Measurements from ENCODE around the gene UBALD1. TPM values are rescaled to one million over a fixed set of nuclear protein-coding genes. Genes with fewer than 3 reads are reported as not detected.

Gene UBALD1
- total RNA-seq, 4 donors from 2014 or later, result 5.9 to 24.0 (median 14.3) TPM

DNA sequence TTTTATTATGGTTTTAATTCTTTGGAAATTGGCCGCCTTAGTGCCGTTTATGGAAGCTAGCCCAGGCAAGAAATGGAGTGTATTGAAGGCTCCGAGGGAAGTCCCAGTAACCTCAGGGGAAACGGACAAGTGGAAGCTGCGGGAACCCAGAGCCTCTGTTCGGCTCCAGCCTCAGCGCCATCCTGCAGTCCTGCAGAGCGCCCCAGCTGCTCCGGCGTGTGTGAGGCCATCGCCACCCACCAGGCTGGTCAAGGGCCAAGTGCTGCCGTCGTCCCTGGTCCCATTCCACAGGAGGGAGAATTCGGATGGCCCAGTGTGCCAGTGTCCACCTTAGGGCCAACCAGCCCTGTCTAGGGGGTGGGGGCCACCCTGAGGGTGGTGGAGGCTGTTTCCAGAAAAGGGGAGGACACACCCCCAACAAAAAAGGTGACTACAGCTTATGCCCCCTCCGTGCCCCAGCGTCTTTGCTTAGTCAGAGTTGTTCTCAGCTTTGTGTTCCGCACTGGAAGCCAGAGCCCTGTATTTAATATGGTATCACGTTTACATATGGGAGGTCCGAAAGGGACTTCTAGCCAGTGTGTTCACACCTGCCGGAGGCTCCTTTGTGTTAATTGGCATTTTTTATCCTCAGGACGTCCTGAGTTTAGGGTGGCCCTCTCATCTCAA is 22.9 kb upstream of the UBALD1 start:
- Histone ChIP-seq H3K4me1 (peaks cover 0 to 44% (median 0%) of the 10 kb centered on the region in 3 donors), H3K4me3 (no peak overlapping the region), H3K27me3 (no peaks in the 10 kb centered on the region), H3K27ac (no peak overlapping the region), H3K36me3 (peaks cover 0 to 24% of the 10 kb centered on the region in 2 donors), H3K9me3 (no peaks in the 10 kb centered on the region)
- TF ChIP-seq POLR2AphosphoS5 (IDR thresholded peaks at IDR 0.05) (no peak), POLR2A (IDR thresholded peaks at IDR 0.05) (no peak), EP300 (IDR thresholded peaks at IDR 0.05) (no peak)
- TF ChIP-seq, protein P1, sequence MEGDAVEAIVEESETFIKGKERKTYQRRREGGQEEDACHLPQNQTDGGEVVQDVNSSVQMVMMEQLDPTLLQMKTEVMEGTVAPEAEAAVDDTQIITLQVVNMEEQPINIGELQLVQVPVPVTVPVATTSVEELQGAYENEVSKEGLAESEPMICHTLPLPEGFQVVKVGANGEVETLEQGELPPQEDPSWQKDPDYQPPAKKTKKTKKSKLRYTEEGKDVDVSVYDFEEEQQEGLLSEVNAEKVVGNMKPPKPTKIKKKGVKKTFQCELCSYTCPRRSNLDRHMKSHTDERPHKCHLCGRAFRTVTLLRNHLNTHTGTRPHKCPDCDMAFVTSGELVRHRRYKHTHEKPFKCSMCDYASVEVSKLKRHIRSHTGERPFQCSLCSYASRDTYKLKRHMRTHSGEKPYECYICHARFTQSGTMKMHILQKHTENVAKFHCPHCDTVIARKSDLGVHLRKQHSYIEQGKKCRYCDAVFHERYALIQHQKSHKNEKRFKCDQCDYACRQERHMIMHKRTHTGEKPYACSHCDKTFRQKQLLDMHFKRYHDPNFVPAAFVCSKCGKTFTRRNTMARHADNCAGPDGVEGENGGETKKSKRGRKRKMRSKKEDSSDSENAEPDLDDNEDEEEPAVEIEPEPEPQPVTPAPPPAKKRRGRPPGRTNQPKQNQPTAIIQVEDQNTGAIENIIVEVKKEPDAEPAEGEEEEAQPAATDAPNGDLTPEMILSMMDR (IDR thresholded peaks at IDR 0.05), result no peak
- 63 to 67% methylated on average over 3 to 12 of the region's 21 CpGs for WGBS, 2 donors (ENCODE audit: low coverage in 1 of 2)
- no peak for ATAC-seq

DNA sequence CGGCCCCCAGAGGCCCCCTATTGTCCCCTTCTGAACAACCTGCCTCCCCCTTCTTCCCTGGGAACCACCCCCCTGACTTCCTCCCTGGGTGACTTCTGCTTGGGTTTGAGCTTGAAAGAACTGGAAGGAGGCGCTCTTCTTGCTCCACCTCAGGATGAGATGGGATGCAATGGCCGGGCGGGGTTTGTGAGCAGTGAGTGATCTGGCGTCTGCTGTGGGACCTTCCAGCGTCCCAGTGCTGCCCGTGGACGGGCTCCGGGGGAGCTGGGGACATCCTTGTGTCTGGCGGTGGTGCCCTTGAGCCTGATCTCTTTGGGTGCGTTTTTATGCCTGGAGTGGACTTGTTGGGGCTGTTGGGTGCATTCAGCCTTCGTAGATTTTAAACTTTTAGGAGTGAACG is 21.5 kb upstream of the UBALD1 start:
- Histone ChIP-seq H3K9me3 (no peaks in the 10 kb centered on the region), H3K27ac (no peak overlapping the region), H3K4me3 (no peak overlapping the region), H3K36me3 (peaks cover 0 to 24% of the 10 kb centered on the region in 2 donors), H3K4me1 (peaks cover 0 to 44% (median 0%) of the 10 kb centered on the region in 3 donors), H3K27me3 (no peaks in the 10 kb centered on the region)
- TF ChIP-seq, protein P1 (IDR thresholded peaks at IDR 0.05), result no peak
- TF ChIP-seq POLR2AphosphoS5 (IDR thresholded peaks at IDR 0.05) (no peak), POLR2A (IDR thresholded peaks at IDR 0.05) (no peak), EP300 (IDR thresholded peaks at IDR 0.05) (no peak)
- no peak for ATAC-seq
- WGBS, 2 donors (ENCODE audit: low coverage in 1 of 2), result 71 to 73% methylated on average over 1 to 5 of the region's 13 CpGs

DNA sequence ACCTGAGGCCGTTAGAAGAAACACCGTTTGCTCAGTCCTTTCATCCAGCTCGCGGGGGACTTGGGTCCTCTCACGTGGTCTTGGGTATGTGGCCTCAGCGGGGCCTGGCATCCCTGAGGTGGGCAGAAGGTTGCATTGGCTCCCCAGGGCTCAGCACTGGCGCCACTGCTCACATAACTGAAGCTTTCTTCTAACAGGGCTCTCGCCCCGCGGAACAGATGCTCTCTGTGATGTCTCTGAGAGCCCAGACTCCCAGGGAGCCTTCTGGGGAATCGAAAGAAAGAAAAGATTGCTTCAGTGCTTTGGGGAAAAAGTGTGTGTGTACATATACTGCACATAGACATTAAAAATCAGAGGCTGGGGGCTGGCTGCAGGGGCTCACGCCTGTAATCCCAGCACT is 20.1 kb upstream of the UBALD1 start:
- H3K9me3 ChIP-seq, result no peaks in the 10 kb centered on the region
- no peak for ATAC-seq
- no peaks in the 10 kb centered on the region for H3K27me3 ChIP-seq
- 80% methylated on average over 1 of the region's 12 CpGs; no CpG with 5 or more reads in 1 of the 2 donors for WGBS, 2 donors (ENCODE audit: low coverage in 1 of 2)
- H3K4me1 ChIP-seq, result peaks cover 0 to 32% (median 0%) of the 10 kb centered on the region in 3 donors
- no peak overlapping the region for H3K27ac ChIP-seq
- H3K36me3 ChIP-seq, result peaks cover 0 to 24% of the 10 kb centered on the region in 2 donors
- no peak overlapping the region for H3K4me3 ChIP-seq
- TF ChIP-seq EP300 (IDR thresholded peaks at IDR 0.05) (no peak), POLR2A (IDR thresholded peaks at IDR 0.05) (no peak), POLR2AphosphoS5 (IDR thresholded peaks at IDR 0.05) (no peak)
- TF ChIP-seq, protein P1 (IDR thresholded peaks at IDR 0.05), result no peak

DNA sequence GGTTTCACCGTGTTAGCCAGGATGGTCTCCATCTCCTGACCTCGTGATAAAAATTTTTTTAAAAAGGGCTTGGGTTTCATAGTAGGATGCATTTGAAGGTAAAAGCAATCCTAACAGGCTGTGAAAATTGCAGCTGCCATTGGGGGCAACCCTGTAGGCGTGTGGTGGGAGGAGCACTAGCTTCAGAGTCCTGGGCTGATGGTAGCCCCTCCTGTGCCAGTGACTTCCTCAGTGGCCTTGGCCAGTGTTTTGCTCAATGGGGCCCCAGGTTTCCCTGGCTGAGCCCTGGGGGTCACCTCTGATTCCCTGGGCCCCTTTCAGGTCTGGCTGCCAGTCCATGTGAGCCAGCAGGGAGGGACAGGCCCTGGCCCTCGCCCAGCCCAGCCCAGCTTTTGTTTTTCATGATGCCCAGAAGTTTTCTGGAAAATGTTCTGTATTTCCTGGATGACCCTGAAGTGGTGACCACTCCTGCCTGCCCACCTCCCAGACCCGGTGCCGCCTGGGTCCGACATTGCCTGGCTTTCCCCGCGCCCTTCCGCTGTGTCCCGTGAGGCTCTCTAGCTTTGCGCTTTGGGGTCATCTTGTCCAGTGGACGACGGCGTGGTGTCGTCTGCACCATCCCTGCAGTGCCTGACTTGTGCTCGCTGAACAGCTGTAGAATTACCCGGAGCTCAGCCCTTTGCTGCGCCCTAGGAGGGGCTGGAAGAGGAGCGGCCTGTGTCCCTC is 19.4 kb upstream of the UBALD1 start:
- 92 to 94% methylated on average over 2 to 13 of the region's 20 CpGs for WGBS, 2 donors (ENCODE audit: low coverage in 1 of 2)
- Histone ChIP-seq H3K9me3 (no peaks in the 10 kb centered on the region), H3K27ac (no peak overlapping the region), H3K36me3 (peaks cover 0 to 24% of the 10 kb centered on the region in 2 donors), H3K27me3 (no peaks in the 10 kb centered on the region), H3K4me3 (no peak overlapping the region), H3K4me1 (peaks cover 0 to 30% (median 0%) of the 10 kb centered on the region in 3 donors)
- ATAC-seq, result no peak
- TF ChIP-seq, protein P1 (IDR thresholded peaks at IDR 0.05), result no peak
- no peak for TF ChIP-seq EP300 (IDR thresholded peaks at IDR 0.05)
- no peak for TF ChIP-seq POLR2AphosphoS5 (IDR thresholded peaks at IDR 0.05)
- no peak for TF ChIP-seq POLR2A (IDR thresholded peaks at IDR 0.05)

Data from gastroesophageal sphincter (tissue), 4 donors.